ENCODE measurements around the gene KLK10. TPM values are rescaled to one million over a fixed set of nuclear protein-coding genes. Genes with fewer than 3 reads are reported as not detected.

The KLK10 gene
- total RNA-seq, 1 experiment from 2014 or later, result 3.2 TPM

DNA sequence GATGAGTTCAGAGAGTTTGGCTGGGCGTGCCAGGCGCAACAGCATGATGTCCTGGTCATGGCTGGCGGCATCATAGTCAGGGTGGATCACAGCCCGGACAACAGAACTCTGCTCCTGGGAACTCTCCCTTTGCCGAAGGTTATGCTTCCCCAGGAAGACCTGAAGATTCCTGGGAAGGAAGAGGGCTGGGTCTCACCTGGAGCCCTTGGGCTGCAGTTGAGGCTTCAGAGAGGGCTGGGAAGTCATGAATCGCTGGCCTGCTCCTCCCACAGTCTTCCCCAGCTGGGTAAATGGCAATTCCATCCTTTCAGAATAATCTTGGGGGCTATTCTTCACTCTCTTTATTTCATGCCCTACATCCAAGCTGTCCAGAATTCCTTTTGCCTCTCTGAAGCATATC lies 56.1 kb downstream of the KLK10 start (continued):
- TF ChIP-seq, protein P1, sequence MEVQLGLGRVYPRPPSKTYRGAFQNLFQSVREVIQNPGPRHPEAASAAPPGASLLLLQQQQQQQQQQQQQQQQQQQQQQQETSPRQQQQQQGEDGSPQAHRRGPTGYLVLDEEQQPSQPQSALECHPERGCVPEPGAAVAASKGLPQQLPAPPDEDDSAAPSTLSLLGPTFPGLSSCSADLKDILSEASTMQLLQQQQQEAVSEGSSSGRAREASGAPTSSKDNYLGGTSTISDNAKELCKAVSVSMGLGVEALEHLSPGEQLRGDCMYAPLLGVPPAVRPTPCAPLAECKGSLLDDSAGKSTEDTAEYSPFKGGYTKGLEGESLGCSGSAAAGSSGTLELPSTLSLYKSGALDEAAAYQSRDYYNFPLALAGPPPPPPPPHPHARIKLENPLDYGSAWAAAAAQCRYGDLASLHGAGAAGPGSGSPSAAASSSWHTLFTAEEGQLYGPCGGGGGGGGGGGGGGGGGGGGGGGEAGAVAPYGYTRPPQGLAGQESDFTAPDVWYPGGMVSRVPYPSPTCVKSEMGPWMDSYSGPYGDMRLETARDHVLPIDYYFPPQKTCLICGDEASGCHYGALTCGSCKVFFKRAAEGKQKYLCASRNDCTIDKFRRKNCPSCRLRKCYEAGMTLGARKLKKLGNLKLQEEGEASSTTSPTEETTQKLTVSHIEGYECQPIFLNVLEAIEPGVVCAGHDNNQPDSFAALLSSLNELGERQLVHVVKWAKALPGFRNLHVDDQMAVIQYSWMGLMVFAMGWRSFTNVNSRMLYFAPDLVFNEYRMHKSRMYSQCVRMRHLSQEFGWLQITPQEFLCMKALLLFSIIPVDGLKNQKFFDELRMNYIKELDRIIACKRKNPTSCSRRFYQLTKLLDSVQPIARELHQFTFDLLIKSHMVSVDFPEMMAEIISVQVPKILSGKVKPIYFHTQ (CRISPR knock-in tag; IDR thresholded peaks at IDR 0.05), result no peak
- no peak for TF ChIP-seq ZNF219 (CRISPR knock-in tag; IDR thresholded peaks at IDR 0.05; ENCODE audit: borderline replicate concordance)
- TF ChIP-seq NR1H2 (CRISPR knock-in tag; IDR thresholded peaks at IDR 0.05), result no peak
- no peak for TF ChIP-seq NFATC4 (CRISPR knock-in tag; IDR thresholded peaks at IDR 0.05)
- TF ChIP-seq, protein P2, sequence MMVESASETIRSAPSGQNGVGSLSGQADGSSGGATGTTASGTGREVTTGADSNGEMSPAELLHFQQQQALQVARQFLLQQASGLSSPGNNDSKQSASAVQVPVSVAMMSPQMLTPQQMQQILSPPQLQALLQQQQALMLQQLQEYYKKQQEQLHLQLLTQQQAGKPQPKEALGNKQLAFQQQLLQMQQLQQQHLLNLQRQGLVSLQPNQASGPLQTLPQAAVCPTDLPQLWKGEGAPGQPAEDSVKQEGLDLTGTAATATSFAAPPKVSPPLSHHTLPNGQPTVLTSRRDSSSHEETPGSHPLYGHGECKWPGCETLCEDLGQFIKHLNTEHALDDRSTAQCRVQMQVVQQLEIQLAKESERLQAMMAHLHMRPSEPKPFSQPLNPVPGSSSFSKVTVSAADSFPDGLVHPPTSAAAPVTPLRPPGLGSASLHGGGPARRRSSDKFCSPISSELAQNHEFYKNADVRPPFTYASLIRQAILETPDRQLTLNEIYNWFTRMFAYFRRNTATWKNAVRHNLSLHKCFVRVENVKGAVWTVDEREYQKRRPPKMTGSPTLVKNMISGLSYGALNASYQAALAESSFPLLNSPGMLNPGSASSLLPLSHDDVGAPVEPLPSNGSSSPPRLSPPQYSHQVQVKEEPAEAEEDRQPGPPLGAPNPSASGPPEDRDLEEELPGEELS (CRISPR knock-in tag; IDR thresholded peaks at IDR 0.05), result no peak
- TF ChIP-seq, protein P3, sequence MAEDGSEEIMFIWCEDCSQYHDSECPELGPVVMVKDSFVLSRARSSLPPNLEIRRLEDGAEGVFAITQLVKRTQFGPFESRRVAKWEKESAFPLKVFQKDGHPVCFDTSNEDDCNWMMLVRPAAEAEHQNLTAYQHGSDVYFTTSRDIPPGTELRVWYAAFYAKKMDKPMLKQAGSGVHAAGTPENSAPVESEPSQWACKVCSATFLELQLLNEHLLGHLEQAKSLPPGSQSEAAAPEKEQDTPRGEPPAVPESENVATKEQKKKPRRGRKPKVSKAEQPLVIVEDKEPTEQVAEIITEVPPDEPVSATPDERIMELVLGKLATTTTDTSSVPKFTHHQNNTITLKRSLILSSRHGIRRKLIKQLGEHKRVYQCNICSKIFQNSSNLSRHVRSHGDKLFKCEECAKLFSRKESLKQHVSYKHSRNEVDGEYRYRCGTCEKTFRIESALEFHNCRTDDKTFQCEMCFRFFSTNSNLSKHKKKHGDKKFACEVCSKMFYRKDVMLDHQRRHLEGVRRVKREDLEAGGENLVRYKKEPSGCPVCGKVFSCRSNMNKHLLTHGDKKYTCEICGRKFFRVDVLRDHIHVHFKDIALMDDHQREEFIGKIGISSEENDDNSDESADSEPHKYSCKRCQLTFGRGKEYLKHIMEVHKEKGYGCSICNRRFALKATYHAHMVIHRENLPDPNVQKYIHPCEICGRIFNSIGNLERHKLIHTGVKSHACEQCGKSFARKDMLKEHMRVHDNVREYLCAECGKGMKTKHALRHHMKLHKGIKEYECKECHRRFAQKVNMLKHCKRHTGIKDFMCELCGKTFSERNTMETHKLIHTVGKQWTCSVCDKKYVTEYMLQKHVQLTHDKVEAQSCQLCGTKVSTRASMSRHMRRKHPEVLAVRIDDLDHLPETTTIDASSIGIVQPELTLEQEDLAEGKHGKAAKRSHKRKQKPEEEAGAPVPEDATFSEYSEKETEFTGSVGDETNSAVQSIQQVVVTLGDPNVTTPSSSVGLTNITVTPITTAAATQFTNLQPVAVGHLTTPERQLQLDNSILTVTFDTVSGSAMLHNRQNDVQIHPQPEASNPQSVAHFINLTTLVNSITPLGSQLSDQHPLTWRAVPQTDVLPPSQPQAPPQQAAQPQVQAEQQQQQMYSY (CRISPR knock-in tag; IDR thresholded peaks at IDR 0.05), result no peak
- no peak for TF ChIP-seq GRHL2 (CRISPR knock-in tag; IDR thresholded peaks at IDR 0.05; ENCODE audit: insufficient replicate concordance, severe bottlenecking)
- TF ChIP-seq, protein P4, sequence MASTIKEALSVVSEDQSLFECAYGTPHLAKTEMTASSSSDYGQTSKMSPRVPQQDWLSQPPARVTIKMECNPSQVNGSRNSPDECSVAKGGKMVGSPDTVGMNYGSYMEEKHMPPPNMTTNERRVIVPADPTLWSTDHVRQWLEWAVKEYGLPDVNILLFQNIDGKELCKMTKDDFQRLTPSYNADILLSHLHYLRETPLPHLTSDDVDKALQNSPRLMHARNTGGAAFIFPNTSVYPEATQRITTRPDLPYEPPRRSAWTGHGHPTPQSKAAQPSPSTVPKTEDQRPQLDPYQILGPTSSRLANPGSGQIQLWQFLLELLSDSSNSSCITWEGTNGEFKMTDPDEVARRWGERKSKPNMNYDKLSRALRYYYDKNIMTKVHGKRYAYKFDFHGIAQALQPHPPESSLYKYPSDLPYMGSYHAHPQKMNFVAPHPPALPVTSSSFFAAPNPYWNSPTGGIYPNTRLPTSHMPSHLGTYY (CRISPR knock-in tag; IDR thresholded peaks at IDR 0.05), result no peak

Other genes with a start within 250 kb of the KLK10 start
- gene GPR32, start 249.2 kb downstream of the KLK10 start, total RNA-seq (2021), result not detected in 3 replicates
- not detected in 3 replicates for gene ACP4, start 229.3 kb downstream of the KLK10 start, total RNA-seq (2021)
- gene KLK1, start 195.9 kb downstream of the KLK10 start, total RNA-seq (2021), result 3.9 to 6.0 TPM (median 5.4 TPM) in 3 replicates
- not detected in 3 replicates for gene KLK15, start 186.1 kb downstream of the KLK10 start, total RNA-seq (2021)
- 0.13 to 0.25 TPM (median 0.16 TPM) in 3 replicates for gene KLK3, start 164.8 kb downstream of the KLK10 start, total RNA-seq (2021)
- gene KLK2, start 146.3 kb downstream of the KLK10 start, total RNA-seq (2021), result 0.18 to 0.46 TPM in 2 of 3 replicates, not detected in the other
- 0.27 to 0.82 TPM (median 0.70 TPM) in 3 replicates for gene KLK4, start 108.3 kb downstream of the KLK10 start, total RNA-seq (2021)
- 0.66 to 1.0 TPM (median 0.69 TPM) in 3 replicates for gene KLK5, start 66.7 kb downstream of the KLK10 start, total RNA-seq (2021)
- 0.52 to 1.1 TPM (median 0.92 TPM) in 3 replicates for gene KLK6, start 50.1 kb downstream of the KLK10 start, total RNA-seq (2021)
- 0.66 to 0.87 TPM (median 0.78 TPM) in 3 replicates for gene KLK7, start 35.8 kb downstream of the KLK10 start, total RNA-seq (2021)
- gene KLK8, start 18.1 kb downstream of the KLK10 start, total RNA-seq (2021), result 4.4 to 6.9 TPM (median 5.9 TPM) in 3 replicates
- 0.23 to 0.55 TPM (median 0.27 TPM) in 3 replicates for gene KLK11, start 6.9 kb upstream of the KLK10 start, total RNA-seq (2021)
- not detected in 3 replicates for gene KLK12, start 15.3 kb upstream of the KLK10 start, total RNA-seq (2021)
- gene KLK13, start 45.4 kb upstream of the KLK10 start, total RNA-seq (2021), result 3.1 to 5.0 TPM (median 4.5 TPM) in 3 replicates
- 1.1 to 1.6 TPM (median 1.4 TPM) in 3 replicates for gene KLK14, start 63.2 kb upstream of the KLK10 start, total RNA-seq (2021)
- 8.6 to 10.3 TPM (median 8.9 TPM) in 3 replicates for gene CTU1, start 88.7 kb upstream of the KLK10 start, total RNA-seq (2021)
- gene SIGLEC9, start 105.2 kb upstream of the KLK10 start, total RNA-seq (2021), result not detected in 3 replicates
- not detected in 3 replicates for gene SIGLEC7, start 122.6 kb upstream of the KLK10 start, total RNA-seq (2021)
- 0.25 to 0.57 TPM (median 0.31 TPM) in 3 replicates for gene CD33, start 205.4 kb upstream of the KLK10 start, total RNA-seq (2021)
- gene SIGLECL1, start 231.4 kb upstream of the KLK10 start, total RNA-seq (2021), result not detected in 3 replicates

Data from WTC11 (cell line).